Esophagus squamous epithelium (tissue), 5 donors: ENCODE data around the gene TMEM258. TPM values are rescaled to one million over a fixed set of nuclear protein-coding genes. Genes with fewer than 3 reads are reported as not detected.

Experiments
- DNase-seq: peaks from one replicate; lab custom pipeline; 2025; lab: John Stamatoyannopoulos, UW
- H3K27ac ChIP-seq, 4 donors: fragments of 200-600 bp; sonication (generic); one replicate each; pipeline ENCODE4 v1.5.1; 2016 to 2019; ENCODE audit warnings: mild to moderate bottlenecking in 1 of 4
- H3K27me3 ChIP-seq, 4 donors: fragments of 200-600 bp; sonication (generic); 1 replicate in 3 of 4; 2 replicates in 1 of 4; pipeline versions ENCODE4 v1.5.1 to v1.6.0; 2017 to 2021; ENCODE audit warnings: antibody characterized with exemption in 1 of 4
- H3K36me3 ChIP-seq, 3 donors: fragments of 200-600 bp; sonication (generic); one replicate each; pipeline ENCODE4 v1.5.1; 2016 to 2019
- H3K4me1 ChIP-seq, 3 donors: fragments of 200-600 bp; sonication (generic); one replicate each; pipeline ENCODE4 v1.5.1; 2017 to 2019
- H3K4me3 ChIP-seq, 4 donors: fragments of 200-600 bp; sonication (generic); 1 replicate in 3 of 4; 2 replicates in 1 of 4; pipeline ENCODE4 v1.5.1; 2016 to 2019; ENCODE audit warnings: mild to moderate bottlenecking in 2 of 4, moderate library complexity in 1 of 4
- H3K9me3 ChIP-seq, 3 donors: fragments of 200-600 bp; sonication (generic); one replicate each; pipeline ENCODE4 v1.5.1; 2016 to 2019
- CTCF ChIP-seq, 6 experiments: fragments of 450-650 bp in 4 of 6; fragments of 200-600 bp in 2 of 6; sonication (generic) in 2 of 6; IDR thresholded peaks; one replicate each; pipeline ENCODE4 v1.5.1; 2016 to 2019; ENCODE audit warnings: antibody characterized with exemption in 6 of 6, mild to moderate bottlenecking in 4 of 6, moderate library complexity in 4 of 6
- POLR2A ChIP-seq, 4 donors: fragments of 450-650 bp; IDR thresholded peaks; one replicate each; pipeline ENCODE4 v1.6.1; 2017; ENCODE audit warnings: antibody characterized with exemption in 4 of 4, mild to moderate bottlenecking in 4 of 4, moderate library complexity in 3 of 4
- WGBS, 2 donors: methylation state at CpG; one replicate each; pipeline ENCODE4 v1.1.5; 2018; 5-methylcytosine and 5-hydroxymethylcytosine counted together
- intact Hi-C: fragments of 100-400 bp; cut with DNase I; formaldehyde crosslinking; loops from one replicate; pipeline ENCODE4 v1.15.0; 2022
- total RNA-seq, 4 donors: library from RNA; depleted of rRNA; stranded (reverse); fragments of >200 nt; gene quantifications; one replicate each; pipeline ENCODE4 v1.1.0, GENCODE V29; 2016
- donor health status: DM: yes; HTN: yes; CAD: no.

Gene TMEM258
- total RNA-seq, 4 donors from 2014 or later, result 32.3 to 54.2 (median 37.9) TPM

DNA sequence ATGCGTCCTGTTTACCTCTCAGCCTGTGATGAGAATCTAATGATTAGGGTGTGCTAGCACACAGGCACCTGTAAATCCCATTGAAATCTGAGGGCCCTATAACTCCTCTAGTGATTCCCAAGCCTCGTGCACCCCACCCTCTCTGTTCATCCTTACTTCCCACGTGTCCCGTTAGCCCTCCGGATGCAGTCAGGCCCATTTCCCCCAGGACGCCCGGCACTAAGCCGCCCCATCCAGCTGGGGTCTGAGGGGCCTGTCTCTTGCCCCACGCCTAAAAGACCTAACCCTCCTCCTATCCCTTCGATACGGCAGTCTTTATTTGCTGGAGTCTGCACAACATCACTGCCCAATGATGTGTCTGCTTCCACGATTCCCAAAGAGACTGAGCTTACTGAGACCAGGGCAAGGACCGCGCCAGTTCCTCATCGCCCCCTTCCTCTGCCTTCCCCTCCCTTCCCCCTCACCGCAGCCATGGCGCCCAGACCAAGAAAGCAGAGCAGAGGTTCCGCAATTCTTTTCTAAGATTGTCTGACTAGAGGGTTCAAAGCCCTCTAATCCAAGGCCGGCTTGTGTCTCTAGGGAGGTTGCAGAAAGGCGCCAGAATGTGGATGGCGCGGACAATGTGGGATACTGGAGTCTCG lies 34.7 kb upstream of the TMEM258 start:
- TF ChIP-seq POLR2A (IDR thresholded peaks at IDR 0.05), result no peak
- TF ChIP-seq CTCF (IDR thresholded peaks at IDR 0.05), result no peak
- DNase-seq, result no peak

DNA sequence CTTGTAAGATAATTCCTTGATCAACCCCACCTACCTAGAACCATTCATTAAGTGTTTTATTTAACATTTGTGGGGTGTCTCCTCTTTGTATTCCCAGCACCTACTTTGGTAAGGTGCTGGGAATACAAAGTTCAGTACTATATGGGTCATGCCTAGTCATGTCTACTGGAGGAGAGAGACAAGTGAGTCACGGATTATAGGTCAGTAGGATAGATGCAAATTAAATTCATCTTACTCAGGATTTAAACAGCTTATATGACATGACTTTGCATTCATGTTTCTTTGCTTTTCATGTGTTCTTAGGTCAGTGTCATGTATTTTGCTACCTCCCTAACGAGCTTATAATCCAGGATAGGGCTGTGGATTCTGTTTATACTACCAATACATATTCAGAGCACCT lies 27.8 kb upstream of the TMEM258 start:
- DNase-seq, result no peak
- intact Hi-C loops, result no loop called here
- H3K27ac ChIP-seq, result peak overlapping the region; percentile 63 to 83 (median 77)
- 36 to 49% methylated on average over 2 of the region's 2 CpGs for WGBS, 2 donors
- no peaks in the 10 kb centered on the region for H3K36me3 ChIP-seq
- peaks cover 15 to 51% (median 19%) of the 10 kb centered on the region in 3 donors for H3K4me1 ChIP-seq
- H3K9me3 ChIP-seq, result no peaks in the 10 kb centered on the region
- no peak for TF ChIP-seq CTCF (IDR thresholded peaks at IDR 0.05)
- TF ChIP-seq POLR2A (IDR thresholded peaks at IDR 0.05), result no peak
- H3K4me3 ChIP-seq, result no peak overlapping the region
- peaks cover 0 to 24% (median 3%) of the 10 kb centered on the region in 4 donors for H3K27me3 ChIP-seq

More for the DNA sequence above, 34.7 kb upstream of the TMEM258 start:
- H3K4me1 ChIP-seq, result peaks cover 13 to 52% (median 21%) of the 10 kb centered on the region in 3 donors
- H3K4me3 ChIP-seq, result peak overlapping the region; percentile 13 to 68 (median 52)
- peaks cover 0 to 35% (median 3%) of the 10 kb centered on the region in 4 donors for H3K27me3 ChIP-seq
- intact Hi-C loops, result no loop called here
- 33 to 52% methylated on average over 16 to 22 of the region's 23 CpGs for WGBS, 2 donors
- H3K27ac ChIP-seq, result peak overlapping the region; percentile 52 to 85 (median 66)
- no peaks in the 10 kb centered on the region for H3K36me3 ChIP-seq
- no peaks in the 10 kb centered on the region for H3K9me3 ChIP-seq

DNA sequence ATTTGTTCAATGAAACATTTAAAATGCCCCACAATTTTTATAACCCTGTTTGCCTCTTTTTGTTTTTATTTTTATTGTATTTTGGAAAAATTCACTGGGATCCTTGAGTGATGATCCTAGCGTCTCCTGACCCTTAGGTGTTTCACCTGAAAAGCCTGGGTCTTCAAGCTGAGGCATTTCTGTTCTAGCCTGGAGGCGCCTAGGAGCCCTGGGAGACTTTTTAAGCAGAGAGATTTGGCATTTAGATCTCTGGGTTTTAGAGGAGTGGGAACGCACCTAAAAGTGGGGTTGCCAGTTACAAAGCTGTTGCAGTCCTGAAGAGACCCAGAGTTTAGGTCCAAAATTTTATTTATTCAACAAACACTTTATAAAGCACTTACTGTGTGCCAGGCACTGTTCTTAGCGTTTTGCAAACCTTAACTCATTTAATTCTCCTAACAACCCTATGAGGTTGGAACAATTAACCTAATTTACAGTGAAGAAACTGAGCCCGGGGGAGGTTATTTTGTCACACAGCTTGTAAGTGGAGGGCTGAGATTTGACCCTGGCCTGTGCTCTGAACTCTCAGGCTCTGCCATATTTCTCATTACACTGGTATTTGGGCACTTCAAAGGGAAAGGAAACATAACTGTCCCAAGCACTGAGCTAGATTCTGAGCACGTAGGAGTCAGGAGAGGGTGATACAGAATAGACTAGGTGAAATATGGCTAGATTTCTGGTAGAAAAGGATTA lies 25.2 kb upstream of the TMEM258 start:
- peaks cover 0 to 29% (median 3%) of the 10 kb centered on the region in 4 donors for H3K27me3 ChIP-seq
- peak overlapping the region; percentile 86 to 99 (median 92) for H3K27ac ChIP-seq
- TF ChIP-seq POLR2A (IDR thresholded peaks at IDR 0.05) (no peak), CTCF (IDR thresholded peaks at IDR 0.05) (no peak)
- DNase-seq, result no peak
- no peaks in the 10 kb centered on the region for H3K9me3 ChIP-seq
- peaks cover 22 to 66% (median 25%) of the 10 kb centered on the region in 3 donors for H3K4me1 ChIP-seq
- peak overlapping the region in 3 of 4 donors; percentile 57 to 83 (median 59) for H3K4me3 ChIP-seq
- peaks cover 0 to 3% (median 0%) of the 10 kb centered on the region in 3 donors for H3K36me3 ChIP-seq
- WGBS, 2 donors, result 76 to 81% methylated on average over 6 of the region's 6 CpGs
- intact Hi-C loops, result no loop called here

DNA sequence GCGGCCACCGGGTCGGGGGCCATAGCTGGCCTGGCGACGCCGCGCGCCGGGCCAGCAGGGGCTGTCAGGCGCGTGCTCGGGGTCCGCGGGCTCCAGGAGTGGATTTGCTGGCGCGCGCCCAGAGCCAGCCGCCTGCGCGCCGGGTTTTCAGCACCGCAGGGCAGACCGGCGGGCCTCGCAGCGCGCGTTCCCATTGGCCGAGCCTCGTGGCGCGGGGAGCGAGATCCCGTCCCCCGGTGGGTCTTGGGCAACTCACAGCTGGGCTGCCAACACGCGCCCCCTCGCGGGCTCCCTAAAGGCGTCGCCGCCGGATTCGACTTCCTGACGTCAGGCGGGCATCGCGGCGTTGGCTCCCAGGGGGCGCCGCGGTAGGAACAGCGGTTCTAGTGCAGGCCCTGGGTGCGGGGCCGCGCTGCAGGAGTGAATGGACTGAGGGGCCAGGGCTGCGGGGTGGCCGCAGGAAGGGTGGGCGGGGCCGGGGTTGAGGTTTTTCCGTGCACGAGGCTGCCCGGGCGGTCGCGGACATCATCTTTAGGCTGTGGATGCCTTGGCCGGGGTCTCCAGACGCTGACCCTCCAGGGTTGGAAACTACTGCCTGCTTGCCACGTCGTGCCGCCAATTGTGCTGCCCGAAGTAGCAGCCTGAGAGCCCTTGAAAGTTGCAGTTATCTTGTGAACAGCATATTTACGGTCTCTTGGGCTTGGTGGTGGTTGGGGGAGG lies 24.5 kb upstream of the TMEM258 start, which contains the start of gene FADS1:
TSS of gene FADS1 (minus strand) at position 268 of the 720 bp plus-strand sequence. CDS start at position 194, 74 bp downstream.
- DNase-seq, result no peak
- Histone ChIP-seq H3K36me3 (peaks cover 0 to 11% (median 0%) of the 10 kb centered on the region in 3 donors), H3K9me3 (no peaks in the 10 kb centered on the region), H3K27me3 (peaks cover 0 to 29% (median 3%) of the 10 kb centered on the region in 4 donors), H3K4me1 (peaks cover 22 to 66% (median 25%) of the 10 kb centered on the region in 3 donors), H3K4me3 (peak within 1 kb of the TSS; percentile 47 to 83 (median 58)), H3K27ac (peak within 1 kb of the TSS; percentile 86 to 99 (median 92))
- 8 to 11% methylated on average over 7 to 11 of the region's 73 CpGs for WGBS, 2 donors
- TF ChIP-seq POLR2A (IDR thresholded peaks at IDR 0.05), result peak in 2 of 4 donors; percentile 49 to 52
- peak in 5 of 6 experiments; percentile 4 to 41 (median 33) for TF ChIP-seq CTCF (IDR thresholded peaks at IDR 0.05)
- intact Hi-C loops, result no loop called here
